SW480 (cell line): ENCODE results near the gene CAMSAP1.

Experiments used
- DNase-seq: peaks from one replicate; pipeline ENCODE4 v3.0.0-alpha.2; 2016; ENCODE audit warnings: low spot score

CAMSAP1 gene

GRCh38 chr9:135840107-135840506 lies 67.2 kb downstream of the CAMSAP1 start:
- DNase-seq = no peak

- no peak for DNase-seq
Measured at GRCh38 chr9:135839516-135839915, 67.8 kb downstream of the CAMSAP1 start.

DNA sequence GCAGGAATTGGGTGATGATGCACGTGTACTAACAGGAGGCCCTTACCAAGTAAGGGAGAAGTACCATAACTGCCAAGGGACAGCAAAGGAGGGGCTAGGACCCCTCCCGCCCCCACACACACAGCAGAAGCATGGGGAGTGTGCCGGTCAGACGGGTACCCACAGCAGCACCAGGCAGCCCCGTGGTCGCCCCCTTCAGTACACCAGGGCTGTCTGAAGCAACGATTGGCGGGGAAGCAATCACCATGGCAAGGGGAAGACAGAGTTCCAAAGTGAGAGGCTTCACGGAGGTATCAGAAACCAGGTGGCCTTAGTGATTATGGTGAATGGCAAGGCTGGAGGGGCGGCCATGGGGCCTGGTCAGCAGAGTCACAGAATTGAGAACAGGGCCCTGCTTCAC lies 72.2 kb downstream of the CAMSAP1 start:
- no peak for DNase-seq

GRCh38 chr9:135833864-135834263 lies 73.5 kb downstream of the CAMSAP1 start:
- no peak for DNase-seq

- DNase-seq = no peak
Measured at GRCh38 chr9:135830496-135830895, 76.8 kb downstream of the CAMSAP1 start.

GRCh38 chr9:135828656-135829055 lies 78.7 kb downstream of the CAMSAP1 start:
- no peak for DNase-seq

GRCh38 chr9:135827866-135828580 lies 79.3 kb downstream of the CAMSAP1 start:
- DNase-seq = no peak

DNA sequence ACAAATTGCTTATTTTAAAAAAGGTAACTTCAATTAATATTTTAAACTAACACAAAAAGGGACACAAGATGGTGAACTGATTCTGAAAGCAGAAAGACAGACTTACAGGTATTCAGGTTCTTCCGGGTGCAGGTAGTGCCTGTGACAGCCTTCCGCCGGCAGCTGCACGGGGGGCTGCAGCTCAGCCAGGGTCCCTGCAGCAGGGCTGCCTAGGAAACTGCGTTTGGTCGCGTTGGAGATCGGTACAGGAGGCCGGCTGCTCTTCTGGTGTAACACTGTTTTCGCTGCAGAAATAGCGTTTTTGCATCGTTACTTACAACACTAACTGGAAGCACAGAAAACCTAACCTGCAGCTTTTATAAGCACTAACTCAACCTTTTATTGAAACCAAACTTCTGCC lies 80.0 kb downstream of the CAMSAP1 start:
- DNase-seq = no peak

GRCh38 chr9:135826188-135826545 lies 81.2 kb downstream of the CAMSAP1 start:
- no peak for DNase-seq

DNA sequence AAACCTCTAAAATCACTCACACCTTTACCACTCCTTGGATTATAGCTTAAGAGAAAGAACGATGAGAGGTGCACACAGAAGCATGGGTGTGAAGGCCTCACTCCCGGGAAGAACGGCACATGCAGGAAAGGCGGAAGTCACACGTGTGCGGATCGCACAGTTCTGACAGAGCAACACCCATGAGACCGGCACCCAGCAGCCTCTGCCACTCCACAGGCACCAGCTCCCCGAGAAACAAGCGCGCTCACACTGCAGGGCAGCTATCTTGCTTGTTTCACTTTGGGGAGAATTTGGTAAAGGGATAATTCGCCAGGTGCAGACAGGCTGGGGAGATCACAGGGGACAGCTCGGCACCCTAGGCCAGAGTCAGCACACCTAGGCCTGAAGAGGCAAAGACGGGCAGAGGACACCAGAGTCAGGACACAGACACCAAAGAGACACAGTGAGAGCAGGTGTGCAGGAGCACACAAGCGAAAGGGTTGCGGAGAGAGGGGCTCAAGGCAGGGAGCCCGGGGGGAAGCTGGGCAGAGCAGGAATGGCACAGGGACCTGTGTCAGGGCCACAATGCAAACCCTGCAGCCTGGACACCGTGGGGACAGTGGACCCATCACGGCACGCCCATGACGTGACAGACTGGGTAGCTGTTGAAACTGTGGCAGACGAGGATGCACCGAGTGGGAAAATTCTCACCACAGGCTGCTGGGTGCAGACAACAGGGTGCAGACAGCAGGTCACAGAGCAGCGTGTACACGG lies 81.7 kb downstream of the CAMSAP1 start:
- no peak for DNase-seq

DNA sequence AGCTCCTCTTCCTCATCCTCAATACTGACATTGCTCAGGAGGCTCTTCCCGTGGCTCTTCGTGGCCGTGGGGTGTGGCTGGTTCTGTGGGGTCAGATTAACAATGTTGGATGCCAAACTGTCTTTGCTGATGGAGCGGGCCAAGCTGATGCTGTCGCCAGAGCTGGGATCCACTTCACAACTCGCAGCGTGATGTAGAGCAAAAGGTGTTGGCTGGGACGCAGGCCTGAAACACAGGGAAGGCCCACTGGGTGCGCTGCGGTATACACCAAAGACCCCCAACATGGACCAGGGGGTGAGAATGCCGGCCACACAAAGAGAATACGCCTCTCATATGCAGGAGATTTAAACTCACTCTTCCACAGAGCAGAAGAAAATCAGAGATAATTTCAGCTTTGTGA lies 84.3 kb downstream of the CAMSAP1 start:
- DNase-seq = no peak

DNA sequence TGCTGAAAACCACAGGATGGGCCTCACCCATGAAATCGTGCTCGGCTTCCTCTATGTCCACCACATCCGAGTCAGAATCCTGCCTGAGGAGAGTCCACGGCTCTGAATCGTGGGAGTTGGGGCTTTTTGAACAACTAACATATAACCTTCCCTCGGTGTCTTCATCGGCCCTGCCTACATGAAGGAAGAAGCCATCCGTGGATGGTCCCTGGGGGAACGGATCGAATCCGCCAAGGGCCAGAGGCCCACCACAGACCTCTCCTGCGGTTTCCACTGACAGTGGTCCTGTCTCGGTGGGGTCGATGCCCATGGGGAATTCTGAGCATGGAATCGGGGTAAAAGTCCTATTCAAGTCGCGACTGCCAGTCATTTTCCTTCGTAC lies 85.0 kb downstream of the CAMSAP1 start:
- no peak for DNase-seq

- DNase-seq = no peak
Measured at GRCh38 chr9:135821733-135822373, 85.5 kb downstream of the CAMSAP1 start.

DNA sequence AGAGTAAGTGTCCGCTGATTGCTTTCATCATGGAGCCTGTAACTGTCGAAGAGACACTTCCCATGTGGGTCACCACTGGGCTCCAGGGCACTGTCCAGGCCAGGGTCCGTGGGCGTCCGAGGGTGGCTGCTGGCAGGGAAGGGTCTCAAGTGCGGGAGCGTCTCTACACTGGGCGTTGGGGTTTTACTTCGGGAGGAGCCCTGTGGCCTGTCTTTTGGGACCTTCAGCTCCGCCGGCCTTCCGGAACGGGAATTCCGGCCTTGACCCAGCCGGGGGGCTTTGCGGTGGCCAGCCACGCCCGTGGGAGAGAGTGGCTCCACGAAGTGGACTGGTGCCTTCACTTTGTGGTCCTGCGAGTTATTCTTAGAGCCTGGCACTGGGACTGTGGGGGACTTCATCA lies 86.2 kb downstream of the CAMSAP1 start:
- no peak for DNase-seq

GRCh38 chr9:135820661-135821060 lies 86.7 kb downstream of the CAMSAP1 start:
- no peak for DNase-seq

- DNase-seq = no peak
Measured at GRCh38 chr9:135819905-135820304, 87.4 kb downstream of the CAMSAP1 start.

GRCh38 chr9:135818718-135819475 lies 88.4 kb downstream of the CAMSAP1 start:
- DNase-seq = no peak

GRCh38 chr9:135817951-135818717 lies 89.2 kb downstream of the CAMSAP1 start:
- no peak for DNase-seq

- no peak for DNase-seq
Measured at GRCh38 chr9:135816651-135816970, 90.7 kb downstream of the CAMSAP1 start.

GRCh38 chr9:135815830-135816650 lies 91.3 kb downstream of the CAMSAP1 start:
- DNase-seq = no peak

DNA sequence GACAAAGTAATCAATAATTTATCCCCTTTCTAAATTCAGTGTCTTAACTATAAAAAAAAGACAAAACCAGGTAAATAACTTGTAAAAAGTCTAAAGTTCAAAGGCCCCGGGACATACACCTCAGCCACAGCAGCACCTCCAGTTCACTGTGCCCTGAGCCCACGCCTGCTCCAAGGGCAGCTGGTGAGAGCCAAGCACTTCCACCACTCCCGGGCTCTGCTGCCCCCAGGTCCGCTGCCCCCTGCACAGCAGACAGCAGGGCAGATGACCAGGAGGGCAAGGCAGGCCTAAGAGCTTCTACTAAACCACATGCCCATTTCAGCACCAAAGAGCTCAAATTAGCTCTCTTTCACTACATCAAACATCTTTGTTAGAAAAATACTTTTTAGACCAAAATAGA lies 91.9 kb downstream of the CAMSAP1 start:
- DNase-seq = no peak
